OCI-LY1 (cell line): ENCODE data around the gene ZMIZ1.

ENCODE experiments used
- EZH2 ChIP-seq: fragments of 200-600 bp; sonication (generic), shearing (Covaris generic); IDR thresholded peaks from 2 replicates; pipeline ENCODE4 v1.8.0; 2017; ENCODE audit warnings: borderline replicate concordance, mixed run types, mild to moderate bottlenecking, antibody characterized with exemption, low read length, moderate library complexity, mixed read lengths
- TF ChIP-seq, protein P1 (sequence below): fragments of 200-600 bp; sonication (generic), shearing (Covaris generic); IDR thresholded peaks from 2 replicates; pipeline ENCODE4 v1.5.1; 2017; ENCODE audit warnings: mild to moderate bottlenecking, antibody characterized with exemption, low read length, moderate library complexity, mixed read lengths

- TF ChIP-seq, protein P1, sequence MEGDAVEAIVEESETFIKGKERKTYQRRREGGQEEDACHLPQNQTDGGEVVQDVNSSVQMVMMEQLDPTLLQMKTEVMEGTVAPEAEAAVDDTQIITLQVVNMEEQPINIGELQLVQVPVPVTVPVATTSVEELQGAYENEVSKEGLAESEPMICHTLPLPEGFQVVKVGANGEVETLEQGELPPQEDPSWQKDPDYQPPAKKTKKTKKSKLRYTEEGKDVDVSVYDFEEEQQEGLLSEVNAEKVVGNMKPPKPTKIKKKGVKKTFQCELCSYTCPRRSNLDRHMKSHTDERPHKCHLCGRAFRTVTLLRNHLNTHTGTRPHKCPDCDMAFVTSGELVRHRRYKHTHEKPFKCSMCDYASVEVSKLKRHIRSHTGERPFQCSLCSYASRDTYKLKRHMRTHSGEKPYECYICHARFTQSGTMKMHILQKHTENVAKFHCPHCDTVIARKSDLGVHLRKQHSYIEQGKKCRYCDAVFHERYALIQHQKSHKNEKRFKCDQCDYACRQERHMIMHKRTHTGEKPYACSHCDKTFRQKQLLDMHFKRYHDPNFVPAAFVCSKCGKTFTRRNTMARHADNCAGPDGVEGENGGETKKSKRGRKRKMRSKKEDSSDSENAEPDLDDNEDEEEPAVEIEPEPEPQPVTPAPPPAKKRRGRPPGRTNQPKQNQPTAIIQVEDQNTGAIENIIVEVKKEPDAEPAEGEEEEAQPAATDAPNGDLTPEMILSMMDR: no peak
- TF ChIP-seq EZH2: no peak
These were observed 48.7 kb upstream of the ZMIZ1 start for GRCh38 chr10:79020015-79020491.
